SKM-1 treated with dmso at 0.1 percent for 144 hours (cell line): ENCODE data around the gene PARP1.

ENCODE experiments used
- DNase-seq: peaks from one replicate; lab custom pipeline; 2025; ENCODE audit not compliant: unreplicated experiment; lab: John Stamatoyannopoulos, UW

PARP1 gene

GRCh38 chr1:226311376-226311775 lies 96.5 kb downstream of the PARP1 start:
- no peak for DNase-seq
